Activated CD4-positive, alpha-beta T cell treated with anti-CD3 and anti-CD28 coated beads, Interleukin-2, amount 10 ng/mL, durations not matched to agents 24 days and 14 days (primary cell): ENCODE data around the gene ACACB. TPM values are rescaled to one million over a fixed set of nuclear protein-coding genes. Genes with fewer than 3 reads are reported as not detected.

Source experiments
- DNase-seq: peaks from one replicate; pipeline ENCODE4 v3.0.0; 2022
- H3K27ac Mint-ChIP-seq: one replicate; pipeline ENCODE4 v1.8.0; 2022; ENCODE audit warnings: mild to moderate bottlenecking, mixed read lengths
- H3K27me3 Mint-ChIP-seq: one replicate; pipeline ENCODE4 v1.8.0; 2022; ENCODE audit warnings: mixed read lengths
- H3K36me3 Mint-ChIP-seq: one replicate; pipeline ENCODE4 v1.8.0; 2022; ENCODE audit warnings: low read depth, mild to moderate bottlenecking, mixed read lengths
- H3K4me1 Mint-ChIP-seq: one replicate; pipeline ENCODE4 v1.8.0; 2021; ENCODE audit warnings: mixed read lengths
- H3K4me3 Mint-ChIP-seq: one replicate; pipeline ENCODE4 v1.8.0; 2022; ENCODE audit warnings: mild to moderate bottlenecking, moderate library complexity, mixed read lengths
- H3K9me3 Mint-ChIP-seq: one replicate; pipeline ENCODE4 v1.8.0; 2021; ENCODE audit warnings: mixed read lengths
- intact Hi-C: fragments of 100-400 bp; cut with micrococcal nuclease; formaldehyde crosslinking; loops from one replicate; pipeline ENCODE4 v1.15.1; 2023
- total RNA-seq: library from RNA; stranded (reverse); gene quantifications from 2 replicates; pipeline ENCODE4 v1.2.3, GENCODE V29; 2022

ACACB gene
- total RNA-seq, 1 donor from 2014 or later: 5.8 TPM

GRCh38 chr12:109273354-109273753 is 157.0 kb downstream of the ACACB start:
- H3K27me3 Mint-ChIP-seq: peaks cover 4% of the 10 kb centered on the region
- no peaks in the 10 kb centered on the region for H3K36me3 Mint-ChIP-seq
- peaks cover 2% of the 10 kb centered on the region for H3K4me1 Mint-ChIP-seq

GRCh38 chr12:109274381-109274780 is 158.0 kb downstream of the ACACB start:
- Mint-ChIP-seq H3K27me3 (peaks cover 4% of the 10 kb centered on the region), H3K36me3 (no peaks in the 10 kb centered on the region), H3K9me3 (peaks cover 3% of the 10 kb centered on the region), H3K4me3 (no peak overlapping the region), H3K27ac (no peak overlapping the region), H3K4me1 (peaks cover 2% of the 10 kb centered on the region)
- DNase-seq: no peak
- intact Hi-C loops: no loop called here

More at GRCh38 chr12:109273354-109273753, 157.0 kb downstream of the ACACB start:
- DNase-seq: no peak
- Mint-ChIP-seq H3K4me3 (no peak overlapping the region), H3K9me3 (peaks cover 3% of the 10 kb centered on the region), H3K27ac (no peak overlapping the region)
- intact Hi-C loops: no loop called here

GRCh38 chr12:109275173-109275572 is 158.8 kb downstream of the ACACB start:
- peaks cover 3% of the 10 kb centered on the region for H3K9me3 Mint-ChIP-seq
- no peak overlapping the region for H3K27ac Mint-ChIP-seq
- intact Hi-C loops: no loop called here
- H3K4me3 Mint-ChIP-seq: no peak overlapping the region
- H3K4me1 Mint-ChIP-seq: peaks cover 2% of the 10 kb centered on the region
- no peak for DNase-seq
- H3K27me3 Mint-ChIP-seq: peaks cover 4% of the 10 kb centered on the region
- H3K36me3 Mint-ChIP-seq: no peaks in the 10 kb centered on the region

- H3K9me3 Mint-ChIP-seq: no peaks in the 10 kb centered on the region
- no peak overlapping the region for H3K4me3 Mint-ChIP-seq
- no peak for DNase-seq
- peaks cover 4% of the 10 kb centered on the region for H3K27me3 Mint-ChIP-seq
- no peaks in the 10 kb centered on the region for H3K36me3 Mint-ChIP-seq
- no peak overlapping the region for H3K27ac Mint-ChIP-seq
- H3K4me1 Mint-ChIP-seq: peaks cover 2% of the 10 kb centered on the region
- intact Hi-C loops: no loop called here
These were observed 159.8 kb downstream of the ACACB start for GRCh38 chr12:109276160-109276559.

GRCh38 chr12:109277255-109277898 is 161.0 kb downstream of the ACACB start:
- DNase-seq: no peak
- intact Hi-C loops: no loop called here
- H3K36me3 Mint-ChIP-seq: no peaks in the 10 kb centered on the region
- H3K4me3 Mint-ChIP-seq: no peak overlapping the region
- H3K27me3 Mint-ChIP-seq: peaks cover 4% of the 10 kb centered on the region
- no peak overlapping the region for H3K27ac Mint-ChIP-seq
- H3K9me3 Mint-ChIP-seq: no peaks in the 10 kb centered on the region
- peaks cover 2% of the 10 kb centered on the region for H3K4me1 Mint-ChIP-seq

- no peak for DNase-seq
- Mint-ChIP-seq H3K9me3 (no peaks in the 10 kb centered on the region), H3K4me3 (no peak overlapping the region), H3K27me3 (peaks cover 3% of the 10 kb centered on the region), H3K27ac (no peak overlapping the region), H3K4me1 (peaks cover 2% of the 10 kb centered on the region), H3K36me3 (no peaks in the 10 kb centered on the region)
- intact Hi-C loops: no loop called here
These were observed 161.7 kb downstream of the ACACB start for GRCh38 chr12:109277899-109278762.

GRCh38 chr12:109278912-109279311 is 162.5 kb downstream of the ACACB start:
- Mint-ChIP-seq H3K4me1 (peaks cover 2% of the 10 kb centered on the region), H3K9me3 (no peaks in the 10 kb centered on the region), H3K27me3 (no peaks in the 10 kb centered on the region), H3K27ac (no peak overlapping the region), H3K36me3 (no peaks in the 10 kb centered on the region), H3K4me3 (no peak overlapping the region)
- intact Hi-C loops: no loop called here
- DNase-seq: no peak

GRCh38 chr12:109279525-109279924 is 163.1 kb downstream of the ACACB start:
- Mint-ChIP-seq H3K27ac (no peak overlapping the region), H3K9me3 (no peaks in the 10 kb centered on the region), H3K4me1 (peaks cover 2% of the 10 kb centered on the region), H3K4me3 (no peak overlapping the region), H3K27me3 (no peaks in the 10 kb centered on the region), H3K36me3 (no peaks in the 10 kb centered on the region)
- DNase-seq: no peak
- intact Hi-C loops: no loop called here

GRCh38 chr12:109281452-109281851 is 165.1 kb downstream of the ACACB start:
- H3K4me1 Mint-ChIP-seq: peaks cover 2% of the 10 kb centered on the region
- H3K36me3 Mint-ChIP-seq: no peaks in the 10 kb centered on the region
- no peaks in the 10 kb centered on the region for H3K27me3 Mint-ChIP-seq
- intact Hi-C loops: no loop called here
- no peaks in the 10 kb centered on the region for H3K9me3 Mint-ChIP-seq
- H3K4me3 Mint-ChIP-seq: no peak overlapping the region
- DNase-seq: no peak
- no peak overlapping the region for H3K27ac Mint-ChIP-seq

GRCh38 chr12:109284392-109284791 is 168.0 kb downstream of the ACACB start:
- Mint-ChIP-seq H3K27ac (no peak overlapping the region), H3K4me1 (no peaks in the 10 kb centered on the region), H3K36me3 (no peaks in the 10 kb centered on the region), H3K4me3 (no peak overlapping the region), H3K9me3 (no peaks in the 10 kb centered on the region), H3K27me3 (no peaks in the 10 kb centered on the region)
- intact Hi-C loops: no loop called here
- no peak for DNase-seq

GRCh38 chr12:109286252-109286651 is 169.9 kb downstream of the ACACB start:
- H3K9me3 Mint-ChIP-seq: no peaks in the 10 kb centered on the region
- no peaks in the 10 kb centered on the region for H3K4me1 Mint-ChIP-seq

GRCh38 chr12:109286652-109287051 is 170.3 kb downstream of the ACACB start:
- Mint-ChIP-seq H3K4me1 (no peaks in the 10 kb centered on the region), H3K27ac (no peak overlapping the region), H3K36me3 (no peaks in the 10 kb centered on the region), H3K4me3 (no peak overlapping the region), H3K9me3 (no peaks in the 10 kb centered on the region), H3K27me3 (peaks cover 4% of the 10 kb centered on the region)
- intact Hi-C loops: no loop called here
- DNase-seq: no peak

More at GRCh38 chr12:109286252-109286651, 169.9 kb downstream of the ACACB start:
- no peak overlapping the region for H3K27ac Mint-ChIP-seq
- no peaks in the 10 kb centered on the region for H3K36me3 Mint-ChIP-seq
- intact Hi-C loops: no loop called here
- H3K27me3 Mint-ChIP-seq: no peaks in the 10 kb centered on the region
- no peak for DNase-seq
- H3K4me3 Mint-ChIP-seq: no peak overlapping the region

- no peaks in the 10 kb centered on the region for H3K4me1 Mint-ChIP-seq
- no peaks in the 10 kb centered on the region for H3K36me3 Mint-ChIP-seq
- H3K27me3 Mint-ChIP-seq: peaks cover 4% of the 10 kb centered on the region
- DNase-seq: no peak
- no peak overlapping the region for H3K4me3 Mint-ChIP-seq
- H3K27ac Mint-ChIP-seq: no peak overlapping the region
- intact Hi-C loops: no loop called here
- no peaks in the 10 kb centered on the region for H3K9me3 Mint-ChIP-seq
These were observed 170.8 kb downstream of the ACACB start for GRCh38 chr12:109287181-109287580.

GRCh38 chr12:109287811-109288469 is 171.6 kb downstream of the ACACB start:
- no peak overlapping the region for H3K27ac Mint-ChIP-seq
- H3K36me3 Mint-ChIP-seq: no peaks in the 10 kb centered on the region
- no peak for DNase-seq
- no peak overlapping the region for H3K4me3 Mint-ChIP-seq
- no peaks in the 10 kb centered on the region for H3K4me1 Mint-ChIP-seq
- intact Hi-C loops: no loop called here
- no peaks in the 10 kb centered on the region for H3K9me3 Mint-ChIP-seq
- H3K27me3 Mint-ChIP-seq: peaks cover 4% of the 10 kb centered on the region
